Activated CD4-positive, alpha-beta T cell treated with anti-CD3 and anti-CD28 coated beads for 24 hours (primary cell): Measurements from ENCODE around the gene CCL2.

Source experiments
- DNase-seq, 2 donors: peaks; one replicate each; pipeline ENCODE4 v3.0.0-alpha.2; 2020; ENCODE audit warnings: low read depth in 2 of 2

CCL2 gene

GRCh38 chr17:34241062-34241461, 14.0 kb upstream of the CCL2 start:
- DNase-seq = no peak

- DNase-seq = no peak
These were observed 12.3 kb upstream of the CCL2 start for GRCh38 chr17:34242587-34243363.

- DNase-seq = no peak
These were observed 11.4 kb upstream of the CCL2 start for GRCh38 chr17:34243364-34244320.

GRCh38 chr17:34245351-34245905, 9.7 kb upstream of the CCL2 start:
- DNase-seq = no peak

- DNase-seq = no peak
These were observed 8.6 kb upstream of the CCL2 start for GRCh38 chr17:34246446-34246845.

- DNase-seq = no peak
These were observed 8.2 kb upstream of the CCL2 start for GRCh38 chr17:34246881-34247280.

- DNase-seq = no peak
These were observed 6.5 kb upstream of the CCL2 start for GRCh38 chr17:34248511-34249024.

GRCh38 chr17:34249061-34249460, 6.0 kb upstream of the CCL2 start:
- no peak for DNase-seq

GRCh38 chr17:34249478-34249877, 5.6 kb upstream of the CCL2 start:
- no peak for DNase-seq

- no peak for DNase-seq
These were observed 3.9 kb upstream of the CCL2 start for GRCh38 chr17:34251186-34251585.

- no peak for DNase-seq
These were observed 3.0 kb upstream of the CCL2 start for GRCh38 chr17:34252095-34252443.

- no peak for DNase-seq
These were observed 2.5 kb upstream of the CCL2 start for GRCh38 chr17:34252444-34253138.

GRCh38 chr17:34253139-34253525, 2.0 kb upstream of the CCL2 start:
- no peak for DNase-seq

- DNase-seq = no peak
These were observed 939 bp upstream of the CCL2 start for GRCh38 chr17:34254146-34254545.

- DNase-seq = no peak
These were observed 272 bp downstream of the CCL2 start for GRCh38 chr17:34255381-34255732.

GRCh38 chr17:34255841-34256240, 756 bp downstream of the CCL2 start:
- DNase-seq = no peak

- DNase-seq = no peak
These were observed 2.4 kb downstream of the CCL2 start for GRCh38 chr17:34257299-34257985.

- no peak for DNase-seq
These were observed 2.9 kb downstream of the CCL2 start for GRCh38 chr17:34257986-34258326.

- DNase-seq = no peak
These were observed 4.1 kb downstream of the CCL2 start for GRCh38 chr17:34259146-34259545.

GRCh38 chr17:34260861-34261260, 5.8 kb downstream of the CCL2 start:
- no peak for DNase-seq

- DNase-seq = no peak
These were observed 6.7 kb downstream of the CCL2 start for GRCh38 chr17:34261568-34262337.
